OCI-M1 (cell line): ENCODE results near the gene TRPM2.
A peak's percentile ranks its signal among the peaks of the same experiment; 100 is the strongest.

Experiments used
- DNase-seq: peaks from one replicate; lab custom pipeline; 2025; lab: John Stamatoyannopoulos, UW

Gene TRPM2

GRCh38 chr21:44445145-44445812 is 91.9 kb downstream of the TRPM2 start:
- DNase-seq: no peak

DNA sequence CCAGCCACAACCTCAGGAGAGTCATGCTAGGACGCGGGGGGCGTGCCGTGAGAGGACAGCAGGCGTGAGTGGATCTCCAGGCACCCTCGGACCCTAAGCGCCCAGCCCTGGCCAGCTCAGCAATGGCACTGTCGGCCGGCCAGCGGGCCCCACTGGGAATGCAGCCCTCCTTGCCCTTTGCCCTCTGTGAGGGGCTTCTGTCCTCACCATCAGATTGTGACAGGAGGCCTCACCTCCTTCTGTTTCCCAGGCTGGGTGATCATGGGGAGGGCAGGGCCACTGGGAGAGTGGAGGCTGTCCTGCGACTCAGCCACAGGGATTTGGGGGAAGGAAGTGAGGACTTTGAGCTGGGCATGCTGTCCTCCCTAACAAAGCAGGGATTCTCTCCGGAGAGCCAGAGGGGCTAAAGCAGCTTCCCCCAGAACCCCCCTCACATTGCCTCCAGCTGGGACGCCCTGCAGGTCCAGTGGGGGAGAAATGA is 95.3 kb downstream of the TRPM2 start:
- DNase-seq: no peak

- peak; percentile 25 for DNase-seq
Observed at GRCh38 chr21:44449473-44450363, 96.3 kb downstream of the TRPM2 start.

DNA sequence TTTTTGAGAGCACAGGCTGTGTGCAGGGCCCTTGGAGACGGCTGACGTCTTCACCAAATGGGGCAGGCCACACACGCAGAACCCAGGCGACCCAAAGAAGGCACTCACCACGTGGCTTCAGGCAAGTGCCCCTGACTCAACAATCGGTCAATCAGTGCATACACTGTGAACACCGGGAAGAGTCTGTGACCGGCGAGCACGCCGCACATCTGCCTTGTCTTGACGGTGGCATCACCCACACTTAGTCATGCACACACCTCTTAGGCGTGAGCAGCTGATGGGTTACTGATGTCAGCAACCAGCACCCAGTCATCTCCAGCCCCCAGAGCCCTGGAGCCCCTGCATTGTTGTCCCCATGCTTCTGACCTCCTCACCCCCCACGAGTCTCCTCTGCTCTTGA is 97.0 kb downstream of the TRPM2 start:
- DNase-seq: no peak

DNA sequence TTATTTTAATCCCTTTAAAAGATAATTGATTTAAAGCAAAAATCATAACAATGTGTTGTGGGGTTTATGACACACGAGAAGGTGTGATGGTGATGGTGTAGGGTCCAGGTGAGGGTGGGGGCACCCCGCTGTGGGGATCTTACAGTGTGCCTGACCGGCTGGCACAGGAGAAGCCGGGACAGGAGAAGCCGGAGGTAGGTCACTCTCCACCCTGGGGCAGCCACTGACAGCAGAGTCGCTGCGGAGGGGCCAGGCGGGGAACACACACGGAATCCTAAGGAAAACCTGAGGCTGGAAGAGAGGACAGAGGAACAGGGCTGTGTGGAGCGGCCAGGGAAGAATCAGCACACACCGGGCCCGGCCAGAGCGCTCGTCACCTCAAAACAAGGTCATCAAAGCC is 97.6 kb downstream of the TRPM2 start:
- DNase-seq: no peak

DNA sequence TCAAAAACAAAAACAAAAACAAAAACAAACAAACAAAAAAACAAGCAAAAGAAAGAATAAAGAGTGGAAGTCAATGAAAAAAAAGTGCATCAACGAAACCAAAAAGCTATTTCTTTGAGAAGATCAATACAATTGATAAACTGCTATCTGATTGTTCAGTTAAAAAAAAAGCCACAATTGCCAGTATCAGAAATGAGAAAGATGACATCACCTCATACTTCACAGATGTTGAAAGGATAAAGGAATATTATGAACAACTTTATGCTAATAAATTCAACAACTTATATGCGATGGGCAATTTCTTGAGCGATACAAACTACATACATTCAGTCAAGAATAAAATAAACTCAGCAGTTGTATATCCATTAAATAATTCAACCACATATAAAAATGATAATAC is 99.7 kb downstream of the TRPM2 start:
- no peak for DNase-seq

GRCh38 chr21:44454058-44454457 is 100.6 kb downstream of the TRPM2 start:
- no peak for DNase-seq

GRCh38 chr21:44454747-44455523 is 101.5 kb downstream of the TRPM2 start, which contains the start of gene LRRC3:
TSS of gene LRRC3 (plus strand) at chr21:44455510. CDS start at chr21:44456645, 1,135 bp downstream.
- DNase-seq: no peak

- no peak for DNase-seq
Observed at GRCh38 chr21:44455524-44456213, 102.2 kb downstream of the TRPM2 start.

- no peak for DNase-seq
Observed at GRCh38 chr21:44456214-44456914, 102.9 kb downstream of the TRPM2 start.

DNA sequence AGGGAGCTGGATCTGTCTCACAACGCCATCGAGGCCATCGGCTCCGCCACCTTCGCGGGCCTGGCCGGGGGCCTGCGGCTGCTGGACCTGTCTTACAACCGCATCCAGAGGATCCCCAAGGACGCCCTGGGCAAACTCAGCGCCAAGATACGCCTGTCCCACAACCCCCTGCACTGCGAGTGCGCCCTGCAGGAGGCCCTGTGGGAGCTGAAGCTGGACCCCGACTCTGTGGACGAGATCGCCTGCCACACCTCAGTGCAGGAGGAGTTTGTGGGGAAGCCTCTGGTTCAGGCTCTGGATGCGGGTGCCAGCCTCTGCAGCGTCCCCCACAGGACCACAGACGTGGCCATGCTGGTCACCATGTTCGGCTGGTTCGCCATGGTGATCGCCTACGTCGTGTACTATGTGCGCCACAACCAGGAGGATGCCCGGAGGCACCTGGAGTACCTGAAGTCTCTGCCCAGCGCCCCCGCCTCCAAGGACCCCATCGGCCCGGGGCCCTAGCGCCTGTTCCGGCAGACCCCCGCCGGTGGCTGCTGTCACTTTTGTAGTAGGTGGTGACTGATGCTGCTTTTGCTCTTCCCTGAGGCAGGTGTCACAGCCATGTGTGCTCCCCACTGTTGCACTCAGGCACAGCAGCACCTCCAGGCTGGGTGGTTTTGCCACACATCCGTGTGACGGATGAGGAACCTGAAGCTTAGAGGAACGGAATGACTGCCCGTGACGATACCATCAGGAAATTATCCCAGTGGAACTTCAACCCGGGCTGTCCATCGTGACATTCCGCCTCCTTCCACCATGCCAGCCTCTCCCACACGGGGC is 103.7 kb downstream of the TRPM2 start:
- no peak for DNase-seq

DNA sequence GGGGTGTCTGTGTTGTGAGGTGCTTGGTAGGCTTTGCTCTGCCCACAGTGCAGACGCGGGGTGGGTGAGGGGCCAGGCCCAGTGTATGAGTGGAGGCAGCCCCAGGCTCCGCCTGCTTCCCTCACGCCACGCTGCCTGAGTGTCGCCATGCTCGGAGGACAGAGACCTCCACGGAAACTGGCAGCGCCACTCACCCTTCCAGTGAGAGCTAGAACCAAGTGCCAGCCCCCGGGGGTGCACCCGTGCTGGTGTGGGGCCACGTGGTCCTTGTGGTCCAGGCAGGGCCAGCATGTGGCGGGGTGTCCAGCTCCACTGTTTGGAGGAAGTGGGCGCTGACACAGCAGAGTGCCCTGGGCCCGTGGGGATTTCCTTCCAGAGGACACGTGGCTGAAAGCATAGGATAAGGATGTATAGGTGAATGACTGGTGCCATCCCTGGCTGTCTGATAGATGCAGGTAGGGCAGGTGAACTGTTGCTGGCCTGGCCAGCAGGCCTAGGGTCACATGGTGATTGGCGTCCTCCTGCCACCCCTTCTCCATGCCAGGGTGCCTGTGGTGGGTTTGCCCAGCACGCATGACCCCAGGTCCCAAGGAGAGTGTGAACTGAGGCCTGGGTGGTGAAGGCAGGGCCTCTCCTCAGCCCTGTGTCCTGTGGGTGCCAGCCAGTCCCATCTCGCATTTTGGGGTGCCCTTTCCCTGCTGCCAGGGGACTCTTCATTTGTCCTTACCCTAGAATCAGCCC is 105.7 kb downstream of the TRPM2 start:
- DNase-seq: no peak

DNA sequence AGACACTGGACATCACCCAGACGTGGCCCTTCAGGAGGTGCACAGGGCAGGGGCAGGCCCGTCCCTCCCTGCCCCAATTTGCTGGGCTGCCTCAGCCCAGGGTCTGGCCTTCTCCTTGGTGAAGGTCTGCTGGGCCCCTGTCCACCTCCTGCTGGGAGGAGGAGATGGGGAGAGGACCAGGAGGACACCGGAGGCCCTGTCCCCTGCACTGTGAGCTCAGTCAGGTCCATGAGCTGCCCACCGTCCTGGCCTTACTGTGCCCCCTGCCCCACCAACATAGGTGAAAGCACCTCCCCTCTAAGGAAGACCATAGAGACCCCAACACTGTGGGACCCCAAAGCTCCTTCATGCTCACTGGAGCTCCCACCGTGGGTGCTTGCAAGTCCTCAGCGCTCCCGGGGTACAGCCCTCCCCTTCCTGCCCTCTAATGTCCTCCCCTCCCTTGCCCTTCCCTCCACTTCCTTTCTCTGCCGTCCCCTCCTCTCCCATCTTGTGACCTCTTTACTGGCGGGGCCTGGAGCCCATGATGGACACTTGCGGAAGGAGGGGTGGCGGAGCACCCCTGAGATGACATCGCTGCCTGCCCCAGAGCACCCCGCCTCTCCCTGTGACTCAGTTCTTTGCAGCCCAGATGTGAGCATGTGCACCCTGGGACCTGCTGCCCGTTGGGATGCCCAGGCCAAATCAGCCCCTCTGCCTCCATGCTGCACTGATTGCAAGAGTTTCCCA is 106.5 kb downstream of the TRPM2 start:
- no peak for DNase-seq

GRCh38 chr21:44460441-44460755 is 107.0 kb downstream of the TRPM2 start:
- no peak for DNase-seq

GRCh38 chr21:44461005-44461404 is 107.6 kb downstream of the TRPM2 start:
- DNase-seq: no peak

DNA sequence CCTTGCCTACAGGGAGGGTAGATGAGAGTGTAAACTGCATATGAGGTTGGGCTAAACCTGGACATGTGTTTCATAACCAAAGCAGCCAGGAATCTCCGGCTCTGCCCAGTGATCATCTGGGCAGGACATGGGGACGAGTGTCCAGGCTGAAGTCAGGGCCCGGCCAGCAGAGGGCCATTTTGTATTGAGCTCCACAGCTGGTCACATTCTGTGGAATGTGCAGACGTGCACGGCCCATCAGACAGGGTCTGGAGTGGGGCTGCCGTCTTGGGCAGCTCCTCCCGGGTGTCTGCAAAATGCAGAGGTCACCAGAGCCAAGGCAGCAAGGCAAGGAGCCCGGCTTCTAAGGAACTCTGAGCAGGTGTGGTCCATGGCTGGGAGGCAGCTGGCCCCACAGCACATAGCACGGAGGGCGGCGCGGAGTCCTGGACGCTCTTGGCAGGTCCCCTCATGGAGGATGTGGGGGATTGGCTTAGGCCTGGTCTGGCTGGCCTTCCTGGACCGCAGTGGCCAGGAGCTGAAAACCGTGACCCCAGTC is 108.1 kb downstream of the TRPM2 start:
- DNase-seq: peak; percentile 14

GRCh38 chr21:44462086-44462833 is 108.8 kb downstream of the TRPM2 start:
- no peak for DNase-seq

DNA sequence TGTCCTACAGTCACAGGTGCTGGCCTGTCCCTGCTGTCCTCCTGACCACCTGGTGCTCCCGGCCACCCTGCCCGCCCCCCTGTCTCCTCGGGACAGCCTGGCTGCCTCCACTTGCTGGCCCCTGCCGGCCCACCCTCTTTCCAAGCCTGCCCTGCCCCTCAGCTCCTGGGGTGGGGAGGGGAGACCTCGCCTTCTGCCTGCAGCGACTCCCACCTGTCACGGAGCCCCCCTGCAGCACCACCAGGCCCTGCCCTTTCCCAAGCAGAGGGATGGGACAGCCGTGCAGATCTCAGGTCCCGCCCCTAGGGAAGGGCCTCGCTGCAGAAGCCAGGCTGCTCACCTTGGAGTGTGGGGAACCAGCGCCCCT is 109.4 kb downstream of the TRPM2 start:
- no peak for DNase-seq
